Stimulated activated CD8-positive, alpha-beta memory T cell treated with anti-CD3 and anti-CD28 coated beads, Interleukin-12 subunit alpha, Interleukin-12 subunit beta, amount 100 ng/mL, for 24 hours (primary cell): ENCODE data around the gene XKR7.
"Not testable (repeated sequence)": the region's sequence is repeated elsewhere in the genome, so short reads cannot be mapped to it uniquely, and the experiment has no call there.

Experiments used
- DNase-seq: peaks from one replicate; pipeline ENCODE4 v3.0.0-alpha.2; 2020; ENCODE audit errors: extremely low read depth

XKR7 gene

GRCh38 chr20:32013326-32013725 lies 45.4 kb downstream of the XKR7 start:
- DNase-seq: no peak

DNA sequence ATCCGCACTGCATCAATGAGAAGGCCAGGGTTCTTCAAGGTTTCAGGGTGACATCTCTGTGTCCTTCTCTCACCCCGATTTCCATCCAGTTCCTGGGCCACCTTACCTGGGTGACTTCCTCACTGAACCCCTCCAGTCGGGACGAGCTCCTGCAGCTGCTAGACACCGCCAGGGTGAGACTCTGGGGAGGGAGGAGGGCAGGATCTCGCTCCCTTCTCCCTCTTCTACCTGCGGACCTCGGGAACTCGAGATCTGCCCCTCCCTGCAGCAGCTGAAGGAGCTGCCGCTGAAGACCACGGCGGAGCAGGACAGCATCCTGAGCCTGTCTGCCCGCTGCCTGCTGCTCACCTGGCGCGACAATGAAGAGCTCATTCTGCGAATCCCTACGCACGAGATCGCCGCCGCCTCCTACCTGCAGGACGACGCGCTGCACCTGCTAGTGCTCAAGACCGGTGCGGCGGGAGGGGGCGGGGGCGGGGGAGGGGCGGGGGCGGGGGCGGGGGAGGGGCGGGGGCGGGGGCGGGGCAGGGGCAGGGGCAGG lies 49.8 kb downstream of the XKR7 start:
- DNase-seq: no peak

DNA sequence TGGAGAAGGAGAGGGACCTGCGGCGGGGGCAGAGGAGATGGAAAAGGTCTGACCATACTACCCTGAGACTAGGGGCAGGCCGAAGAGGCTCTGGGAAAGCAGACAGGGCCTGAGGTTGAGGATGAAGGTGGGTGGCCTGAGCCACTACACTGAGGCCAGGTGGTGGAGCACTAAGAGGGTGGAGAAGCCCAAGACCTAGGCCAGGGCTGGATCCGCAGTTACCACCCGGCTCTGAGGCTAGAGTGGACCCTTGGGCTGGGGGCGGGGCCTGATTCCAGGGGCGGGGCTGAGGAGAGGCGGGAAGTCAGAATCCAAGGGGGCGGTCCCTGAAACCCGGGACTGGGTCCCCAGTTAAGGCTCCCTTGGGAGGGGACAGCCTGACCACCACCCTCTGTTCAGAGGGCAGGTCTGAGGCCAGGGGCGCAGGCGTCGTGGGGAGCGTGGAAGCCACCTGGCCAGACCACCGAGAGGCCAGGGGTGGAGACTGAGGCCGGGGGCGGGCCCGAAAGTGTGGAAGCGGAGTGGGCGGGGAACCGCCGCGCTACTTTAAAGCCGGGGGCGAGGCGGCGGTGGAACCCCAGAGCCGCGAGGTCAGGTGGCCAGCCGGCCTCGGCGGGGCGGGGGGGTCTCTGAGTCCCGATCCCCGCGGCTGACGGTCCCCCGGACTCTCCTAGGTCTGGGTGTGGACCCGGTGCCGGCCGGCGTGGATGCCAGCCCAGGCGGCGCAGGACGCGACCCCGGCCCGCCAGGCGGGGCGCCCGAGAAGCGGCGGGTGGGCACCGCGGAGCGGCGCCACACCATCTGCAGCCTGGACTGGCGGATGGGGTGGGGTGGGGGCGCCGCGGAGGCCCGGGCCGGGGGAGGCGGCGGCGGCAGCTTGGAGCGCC lies 50.6 kb downstream of the XKR7 start:
- DNase-seq: no peak

- no peak for DNase-seq
Observed at GRCh38 chr20:32019156-32019510, 51.2 kb downstream of the XKR7 start.

DNA sequence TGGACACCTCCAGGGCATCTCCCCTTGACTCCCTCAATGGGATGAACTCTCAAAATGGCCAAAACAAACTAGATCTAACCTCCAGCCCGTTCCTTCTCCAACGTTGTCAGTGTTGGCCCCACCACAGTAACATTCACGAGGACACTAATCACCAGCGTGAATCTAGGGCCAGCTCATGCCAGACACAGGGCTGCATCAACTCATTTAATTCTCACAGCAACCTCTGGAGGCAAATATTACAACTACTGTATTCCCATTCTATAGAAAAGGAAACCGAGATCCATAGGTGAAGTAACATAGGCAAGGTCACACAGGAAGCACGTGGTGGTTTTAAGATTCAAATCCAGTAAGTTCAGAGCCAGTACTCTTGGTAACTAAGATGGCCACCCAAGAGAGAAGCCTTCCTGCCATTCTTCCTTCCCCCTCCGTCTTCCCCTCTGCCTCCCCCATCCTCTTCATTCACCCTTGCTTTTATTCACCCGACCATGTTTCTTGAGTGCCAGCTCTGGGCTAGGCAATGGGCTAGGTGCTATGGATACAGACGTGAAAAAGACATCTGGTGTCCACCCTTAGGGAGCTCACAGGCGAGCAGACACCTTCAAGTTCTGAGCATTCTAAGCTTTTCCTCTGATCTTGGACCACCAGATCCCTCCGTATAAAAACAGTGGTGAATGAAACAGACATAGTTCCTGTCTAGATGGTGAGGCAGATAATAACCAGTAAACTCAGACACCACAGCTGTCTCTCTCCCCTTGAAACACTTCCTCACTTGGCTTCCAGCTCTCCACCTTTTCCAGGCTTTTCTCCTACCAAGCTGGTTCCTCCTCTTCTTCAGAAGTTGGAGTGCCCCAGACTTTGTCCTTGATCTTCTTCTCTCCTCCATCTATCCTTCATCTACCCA lies 51.9 kb downstream of the XKR7 start:
- DNase-seq: no peak

DNA sequence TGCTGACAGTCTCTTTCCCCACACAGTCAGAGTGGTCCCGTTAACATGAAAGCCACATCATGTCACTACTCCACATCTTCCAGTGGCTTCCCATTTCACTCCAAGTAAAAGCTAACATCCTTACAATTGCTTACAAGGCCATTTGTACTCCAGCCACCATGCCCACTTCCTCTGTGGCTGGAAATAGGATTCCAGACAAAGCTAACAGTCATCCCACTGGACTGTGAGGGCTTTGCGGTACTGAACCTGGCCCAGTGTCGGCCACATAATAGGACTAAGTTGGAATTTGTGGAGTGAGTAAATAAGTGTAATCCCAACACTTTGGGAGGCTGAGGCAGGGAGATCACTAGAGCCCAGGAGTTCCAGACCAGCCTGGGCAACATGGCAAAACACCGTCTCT lies 53.1 kb downstream of the XKR7 start:
- no peak for DNase-seq

DNA sequence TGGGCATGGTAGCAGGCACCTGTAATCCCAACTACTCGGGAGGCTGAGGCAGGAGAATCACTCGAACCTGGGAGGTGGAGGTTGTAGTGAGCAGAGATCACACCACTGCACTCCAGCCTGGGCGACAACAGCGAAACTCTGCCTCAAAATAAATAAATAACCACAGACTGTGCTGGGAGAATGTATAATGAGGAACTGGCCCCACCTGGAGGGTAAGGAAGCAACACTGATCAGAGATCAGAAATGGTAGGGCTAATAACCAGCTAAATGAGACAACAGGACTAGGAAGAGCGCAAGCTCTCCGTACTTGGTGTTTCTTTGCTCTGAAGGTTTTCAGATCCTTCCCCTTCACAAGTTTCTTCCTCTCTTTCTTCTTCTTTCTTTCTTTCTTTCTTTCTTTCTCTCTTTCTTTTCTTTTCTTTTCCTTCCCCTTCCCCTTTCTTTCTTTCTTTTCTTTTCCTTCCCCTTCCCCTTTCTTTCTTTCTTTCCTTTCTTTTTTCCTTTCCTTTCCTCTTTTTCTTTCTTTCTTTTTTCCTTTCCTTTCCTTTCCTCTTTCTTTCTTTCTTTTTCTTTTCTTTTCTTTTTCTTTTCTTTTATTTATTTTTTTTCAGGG lies 56.8 kb downstream of the XKR7 start:
- DNase-seq: no peak

DNA sequence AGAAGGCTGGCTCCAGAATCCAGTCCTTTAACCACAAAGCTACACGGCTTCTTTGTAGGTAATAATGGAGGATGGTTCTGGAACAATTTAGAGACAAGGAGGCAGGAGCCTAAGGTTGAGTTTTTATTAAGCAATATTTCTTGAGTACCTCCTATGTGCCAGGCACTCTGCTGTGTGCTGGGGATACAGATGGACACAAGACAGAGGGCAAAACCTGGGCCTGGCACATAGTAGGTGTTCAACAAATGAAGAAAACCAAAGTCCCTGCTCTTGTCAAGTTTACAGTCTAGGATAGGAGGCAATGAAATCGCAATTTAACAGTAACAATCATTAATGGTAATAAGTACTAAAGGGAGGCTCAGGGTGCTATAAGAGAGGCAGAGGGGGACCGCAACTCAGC lies 59.7 kb downstream of the XKR7 start:
- no peak for DNase-seq

DNA sequence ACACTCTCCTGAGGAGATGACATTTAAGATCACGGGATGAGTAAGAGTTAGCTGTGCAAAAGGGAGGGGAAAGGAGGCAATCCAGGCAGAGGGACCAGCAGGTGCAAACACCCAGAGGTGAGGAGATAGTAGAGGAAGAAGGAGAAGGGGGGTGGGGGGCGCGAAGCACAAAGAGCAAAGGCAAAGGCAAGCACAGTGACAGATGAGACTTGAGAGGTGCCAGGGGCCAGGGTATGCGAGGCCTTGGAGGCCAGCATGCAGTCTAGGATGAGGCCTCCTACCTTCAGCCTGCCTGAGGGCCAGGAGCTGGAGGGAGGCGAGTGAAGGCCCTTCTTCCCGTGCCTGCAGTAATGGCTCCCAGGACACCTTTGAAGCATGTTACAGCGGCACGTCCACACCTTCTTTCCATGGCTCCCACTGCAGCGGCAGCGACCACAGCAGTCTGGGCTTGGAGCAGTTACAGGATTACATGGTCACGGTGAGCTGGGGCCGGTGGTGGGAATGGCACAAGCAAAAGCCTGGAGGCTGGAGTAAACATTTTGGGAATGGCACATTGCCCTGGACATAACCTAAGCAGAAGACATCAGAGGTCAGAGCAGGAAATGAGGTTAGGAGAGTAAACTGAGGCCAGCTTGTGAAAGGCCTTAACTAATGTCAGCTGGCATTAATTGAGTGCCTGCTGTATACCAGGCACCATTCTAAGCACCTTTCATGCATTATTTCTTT lies 60.9 kb downstream of the XKR7 start:
- no peak for DNase-seq

DNA sequence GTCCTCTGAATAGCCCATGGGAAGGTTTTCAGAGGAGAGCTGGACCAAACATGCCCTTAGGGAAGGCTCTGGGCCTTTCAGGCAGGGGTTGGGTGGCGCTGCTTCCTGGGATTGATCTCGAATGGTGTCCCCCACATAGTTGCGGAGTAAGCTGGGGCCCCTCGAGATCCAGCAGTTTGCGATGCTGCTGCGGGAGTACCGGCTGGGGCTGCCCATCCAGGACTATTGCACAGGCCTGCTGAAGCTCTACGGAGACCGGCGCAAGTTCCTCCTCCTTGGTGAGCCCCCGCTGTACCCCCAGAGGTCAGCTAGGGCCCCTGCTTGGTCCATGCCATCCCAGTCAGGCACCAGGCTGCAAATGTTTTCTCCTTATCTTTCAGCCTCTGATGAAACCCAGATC lies 61.6 kb downstream of the XKR7 start:
- DNase-seq: no peak

- no peak for DNase-seq
Observed at GRCh38 chr20:32031007-32031958, 63.3 kb downstream of the XKR7 start.

DNA sequence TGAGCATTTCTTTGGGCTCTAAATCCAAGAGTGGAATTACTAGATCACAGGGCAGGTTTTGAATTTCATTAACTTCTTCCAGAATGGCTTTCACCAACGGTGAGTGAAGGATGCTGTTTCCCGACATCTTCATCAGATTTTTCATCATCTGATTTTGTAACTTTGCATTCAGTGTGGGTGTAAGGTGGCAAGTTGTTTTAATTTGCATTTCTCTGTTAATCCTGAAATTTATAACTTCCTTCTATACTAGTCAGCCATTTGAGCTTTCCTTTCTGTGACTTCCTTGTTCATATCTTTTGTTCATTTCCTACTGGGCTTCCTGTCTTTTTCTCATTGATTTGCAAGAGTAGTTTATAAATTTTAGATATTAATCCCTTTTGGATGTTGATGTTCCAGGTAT lies 65.4 kb downstream of the XKR7 start:
- DNase-seq: no peak

DNA sequence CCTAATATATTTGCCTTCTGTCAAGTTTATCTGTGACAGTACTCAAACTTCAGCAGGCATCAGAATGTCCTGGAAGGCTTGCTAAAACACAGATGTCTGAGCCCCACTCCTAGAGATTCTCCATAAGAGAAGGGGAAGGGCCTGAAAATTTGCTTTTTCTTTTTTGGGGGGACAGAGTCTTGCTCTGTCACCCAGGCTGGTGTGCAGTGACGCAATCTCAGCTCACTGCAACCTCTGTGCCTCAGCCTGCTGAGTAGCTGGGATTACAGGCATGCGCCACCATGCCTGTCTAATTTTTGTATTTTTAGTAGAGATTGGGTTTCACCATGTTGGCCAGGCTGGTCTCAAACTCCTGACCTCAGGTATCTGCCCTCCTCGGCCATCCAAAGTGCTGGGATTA lies 65.8 kb downstream of the XKR7 start:
- DNase-seq: not testable (repeated sequence)

GRCh38 chr20:32034581-32035425 lies 66.9 kb downstream of the XKR7 start:
- DNase-seq: no peak

DNA sequence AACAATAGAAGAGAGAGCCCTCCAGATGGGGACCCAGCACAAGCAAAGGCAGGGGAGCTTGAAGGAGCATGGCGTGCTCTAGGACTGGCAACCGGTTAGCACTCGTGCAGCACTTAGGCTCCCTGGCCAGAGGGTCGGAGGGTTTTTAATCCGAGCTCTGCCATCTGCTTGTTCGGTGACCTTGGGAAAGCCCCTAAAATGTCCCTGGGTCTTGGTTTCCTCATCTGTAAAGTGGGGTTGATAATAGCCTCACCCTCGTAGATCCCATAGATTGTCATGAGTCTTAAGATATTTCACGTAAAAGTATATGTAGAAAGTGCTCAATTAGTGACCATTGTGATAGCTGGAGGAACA lies 67.5 kb downstream of the XKR7 start:
- no peak for DNase-seq

- DNase-seq: no peak
Observed at GRCh38 chr20:32036252-32036651, 68.3 kb downstream of the XKR7 start.

- DNase-seq: no peak
Observed at GRCh38 chr20:32036716-32037485, 69.0 kb downstream of the XKR7 start.

- DNase-seq: no peak
Observed at GRCh38 chr20:32037929-32038328, 70.0 kb downstream of the XKR7 start.
